Ishikawa (cell line): ENCODE measurements around the gene TMEM267.
A peak's percentile ranks its signal among the peaks of the same experiment; 100 is the strongest.

Experiments used
- CEBPB ChIP-seq: IDR thresholded peaks from 2 replicates; pipeline ENCODE4 v1.6.1; 2012
- CREB1 ChIP-seq: IDR thresholded peaks from 2 replicates; pipeline ENCODE4 v1.6.1; 2012; ENCODE audit warnings: low read depth
- EGR1 ChIP-seq: IDR thresholded peaks from 2 replicates; pipeline ENCODE4 v1.6.1; 2012
- EP300 ChIP-seq: IDR thresholded peaks from 2 replicates; pipeline ENCODE4 v1.6.1; 2012; ENCODE audit warnings: borderline replicate concordance
- FOXM1 ChIP-seq: IDR thresholded peaks from 2 replicates; pipeline ENCODE4 v1.6.1; 2012; ENCODE audit warnings: low read depth, borderline replicate concordance
- NFIC ChIP-seq: IDR thresholded peaks from 2 replicates; pipeline ENCODE4 v1.6.1; 2012
- RAD21 ChIP-seq: IDR thresholded peaks from 2 replicates; pipeline ENCODE4 v1.6.1; 2012; ENCODE audit warnings: low read depth
- TAF1 ChIP-seq: IDR thresholded peaks from 2 replicates; pipeline ENCODE4 v1.6.1; 2012; ENCODE audit warnings: low read depth, mild to moderate bottlenecking
- TCF12 ChIP-seq: IDR thresholded peaks from 2 replicates; pipeline ENCODE4 v1.6.1; 2012; ENCODE audit warnings: low read depth
- TEAD4 ChIP-seq: IDR thresholded peaks from 2 replicates; pipeline ENCODE4 v1.6.1; 2012
- YY1 ChIP-seq: IDR thresholded peaks from 2 replicates; pipeline ENCODE4 v1.6.1; 2012; ENCODE audit warnings: low read depth
- ZBTB7A ChIP-seq: IDR thresholded peaks from 2 replicates; pipeline ENCODE4 v1.6.1; 2012; ENCODE audit warnings: low read depth
- TF ChIP-seq, protein P1 (sequence below): IDR thresholded peaks from 2 replicates; pipeline ENCODE4 v1.6.1; 2012; ENCODE audit warnings: low read depth, mild to moderate bottlenecking
- TF ChIP-seq, protein P2 (sequence below): IDR thresholded peaks from 2 replicates; pipeline ENCODE4 v1.6.1; 2012
- TF ChIP-seq, protein P3 (sequence below): IDR thresholded peaks from 2 replicates; pipeline ENCODE4 v1.6.1; 2012

The TMEM267 gene

DNA sequence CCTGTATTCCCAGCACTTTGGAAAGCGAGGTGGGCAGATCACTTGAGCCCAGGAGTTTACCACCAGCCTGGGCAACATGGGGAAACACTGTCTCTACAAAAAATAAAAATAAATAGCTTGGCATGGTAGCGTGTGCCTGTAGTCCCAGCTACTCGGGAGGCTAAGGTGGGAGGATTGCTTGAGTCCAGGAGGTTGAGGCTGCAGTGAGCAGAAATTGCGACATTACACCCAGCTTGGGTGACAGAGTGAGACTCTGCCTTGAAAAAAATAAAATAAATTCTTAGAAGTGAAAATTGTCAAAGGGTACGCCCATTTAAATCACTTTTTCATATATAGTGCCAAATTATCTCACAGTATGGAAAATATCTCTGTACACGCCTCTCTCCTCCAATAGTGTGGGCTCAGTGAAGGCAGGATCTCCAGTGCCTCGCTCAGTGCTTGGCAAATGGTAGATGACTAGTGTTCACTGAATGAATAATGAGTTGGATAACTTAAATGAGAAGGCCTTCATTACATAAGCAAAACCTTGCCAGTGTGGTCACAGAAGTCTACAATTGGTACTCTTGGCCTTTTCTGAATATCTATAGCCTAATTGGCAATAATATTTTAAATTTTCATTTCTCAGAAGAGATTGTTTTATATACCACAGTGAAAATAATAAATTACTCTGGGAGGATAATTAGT is 62.1 kb downstream of the TMEM267 start:
- TF ChIP-seq CEBPB = peak; percentile 81
- TF ChIP-seq, protein P1, sequence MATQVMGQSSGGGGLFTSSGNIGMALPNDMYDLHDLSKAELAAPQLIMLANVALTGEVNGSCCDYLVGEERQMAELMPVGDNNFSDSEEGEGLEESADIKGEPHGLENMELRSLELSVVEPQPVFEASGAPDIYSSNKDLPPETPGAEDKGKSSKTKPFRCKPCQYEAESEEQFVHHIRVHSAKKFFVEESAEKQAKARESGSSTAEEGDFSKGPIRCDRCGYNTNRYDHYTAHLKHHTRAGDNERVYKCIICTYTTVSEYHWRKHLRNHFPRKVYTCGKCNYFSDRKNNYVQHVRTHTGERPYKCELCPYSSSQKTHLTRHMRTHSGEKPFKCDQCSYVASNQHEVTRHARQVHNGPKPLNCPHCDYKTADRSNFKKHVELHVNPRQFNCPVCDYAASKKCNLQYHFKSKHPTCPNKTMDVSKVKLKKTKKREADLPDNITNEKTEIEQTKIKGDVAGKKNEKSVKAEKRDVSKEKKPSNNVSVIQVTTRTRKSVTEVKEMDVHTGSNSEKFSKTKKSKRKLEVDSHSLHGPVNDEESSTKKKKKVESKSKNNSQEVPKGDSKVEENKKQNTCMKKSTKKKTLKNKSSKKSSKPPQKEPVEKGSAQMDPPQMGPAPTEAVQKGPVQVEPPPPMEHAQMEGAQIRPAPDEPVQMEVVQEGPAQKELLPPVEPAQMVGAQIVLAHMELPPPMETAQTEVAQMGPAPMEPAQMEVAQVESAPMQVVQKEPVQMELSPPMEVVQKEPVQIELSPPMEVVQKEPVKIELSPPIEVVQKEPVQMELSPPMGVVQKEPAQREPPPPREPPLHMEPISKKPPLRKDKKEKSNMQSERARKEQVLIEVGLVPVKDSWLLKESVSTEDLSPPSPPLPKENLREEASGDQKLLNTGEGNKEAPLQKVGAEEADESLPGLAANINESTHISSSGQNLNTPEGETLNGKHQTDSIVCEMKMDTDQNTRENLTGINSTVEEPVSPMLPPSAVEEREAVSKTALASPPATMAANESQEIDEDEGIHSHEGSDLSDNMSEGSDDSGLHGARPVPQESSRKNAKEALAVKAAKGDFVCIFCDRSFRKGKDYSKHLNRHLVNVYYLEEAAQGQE = no peak

DNA sequence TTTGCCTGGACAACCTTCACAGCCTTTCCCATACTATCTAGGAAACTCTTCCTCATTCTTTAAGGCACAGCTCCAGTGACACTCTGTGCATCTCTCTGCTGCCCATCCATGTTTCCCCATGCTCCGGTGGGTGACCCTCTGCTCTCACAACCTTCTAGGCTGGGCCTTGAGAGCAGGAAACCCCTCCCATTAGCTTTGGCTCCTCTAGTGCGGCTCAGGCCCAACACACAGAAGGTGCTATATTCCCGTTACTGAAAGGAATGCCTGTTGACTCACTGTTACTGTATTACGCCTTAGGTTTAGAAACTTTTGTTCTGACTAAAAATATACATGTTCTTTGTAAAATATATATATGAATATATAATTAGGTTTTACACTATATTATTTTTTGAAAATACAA is 63.4 kb downstream of the TMEM267 start:
- TF ChIP-seq TAF1 (no peak), TCF12 (no peak), NFIC (no peak), TEAD4 (no peak), ZBTB7A (no peak), FOXM1 (no peak)

DNA sequence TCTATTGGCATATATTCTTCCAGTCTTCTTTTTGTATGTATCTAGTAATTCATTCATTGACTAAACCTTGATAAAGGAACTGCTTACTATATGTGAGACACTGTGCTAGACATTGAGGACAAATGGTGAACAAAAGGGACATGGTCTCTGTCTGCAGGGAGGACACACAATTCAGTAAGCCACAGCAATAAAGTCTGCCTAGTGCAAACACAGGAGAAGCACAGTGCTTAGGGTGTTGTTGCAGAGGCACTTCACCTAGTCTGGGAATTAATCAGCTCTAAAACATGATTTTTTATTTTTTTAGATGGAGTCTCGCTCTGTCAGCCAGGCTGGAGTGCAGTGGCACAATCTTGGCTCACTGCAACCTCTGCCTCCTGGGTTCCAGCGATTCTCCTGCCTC is 65.1 kb downstream of the TMEM267 start:
- TF ChIP-seq EP300 (no peak), TCF12 (no peak), RAD21 (no peak), TEAD4 (no peak), CREB1 (no peak), TAF1 (no peak), ZBTB7A (no peak), CEBPB (no peak)
- TF ChIP-seq, protein P1 = no peak
- TF ChIP-seq, protein P2, sequence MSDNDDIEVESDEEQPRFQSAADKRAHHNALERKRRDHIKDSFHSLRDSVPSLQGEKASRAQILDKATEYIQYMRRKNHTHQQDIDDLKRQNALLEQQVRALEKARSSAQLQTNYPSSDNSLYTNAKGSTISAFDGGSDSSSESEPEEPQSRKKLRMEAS = no peak

DNA sequence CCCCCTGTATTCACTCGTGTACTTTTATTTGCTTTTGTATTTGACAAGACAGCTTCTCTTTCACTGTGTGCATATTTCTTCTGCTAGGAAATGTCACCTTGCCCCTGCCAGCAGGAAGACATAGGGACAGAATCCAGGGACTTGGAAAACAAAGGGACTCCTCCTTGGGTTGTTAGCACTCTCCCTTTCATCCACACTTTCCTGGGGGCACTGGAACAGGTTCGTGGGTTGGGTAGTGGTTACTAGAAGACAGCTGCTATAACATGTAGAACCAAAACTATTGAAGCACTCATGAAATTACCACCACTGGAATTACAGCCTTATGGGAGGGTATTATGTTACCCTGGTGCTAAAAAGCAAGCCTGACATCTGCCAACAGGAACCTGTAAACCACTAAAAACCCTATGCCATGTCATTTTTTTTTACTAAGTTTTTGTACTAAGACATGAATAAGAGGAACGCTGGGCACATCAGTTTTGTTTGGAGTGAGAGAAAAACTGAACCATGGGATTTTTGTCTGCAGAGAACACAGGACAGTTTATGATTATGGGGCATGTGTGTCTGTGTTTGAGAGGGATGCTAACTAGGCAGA is 66.8 kb downstream of the TMEM267 start:
- TF ChIP-seq CREB1 (no peak), TEAD4 (no peak), ZBTB7A (no peak), TCF12 (no peak), TAF1 (no peak), FOXM1 (no peak), CEBPB (no peak), EP300 (no peak), RAD21 (no peak), YY1 (no peak), NFIC (no peak)
- TF ChIP-seq, protein P3, sequence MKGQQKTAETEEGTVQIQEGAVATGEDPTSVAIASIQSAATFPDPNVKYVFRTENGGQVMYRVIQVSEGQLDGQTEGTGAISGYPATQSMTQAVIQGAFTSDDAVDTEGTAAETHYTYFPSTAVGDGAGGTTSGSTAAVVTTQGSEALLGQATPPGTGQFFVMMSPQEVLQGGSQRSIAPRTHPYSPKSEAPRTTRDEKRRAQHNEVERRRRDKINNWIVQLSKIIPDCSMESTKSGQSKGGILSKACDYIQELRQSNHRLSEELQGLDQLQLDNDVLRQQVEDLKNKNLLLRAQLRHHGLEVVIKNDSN = no peak
- TF ChIP-seq, protein P2 = no peak
- TF ChIP-seq, protein P1 = no peak

DNA sequence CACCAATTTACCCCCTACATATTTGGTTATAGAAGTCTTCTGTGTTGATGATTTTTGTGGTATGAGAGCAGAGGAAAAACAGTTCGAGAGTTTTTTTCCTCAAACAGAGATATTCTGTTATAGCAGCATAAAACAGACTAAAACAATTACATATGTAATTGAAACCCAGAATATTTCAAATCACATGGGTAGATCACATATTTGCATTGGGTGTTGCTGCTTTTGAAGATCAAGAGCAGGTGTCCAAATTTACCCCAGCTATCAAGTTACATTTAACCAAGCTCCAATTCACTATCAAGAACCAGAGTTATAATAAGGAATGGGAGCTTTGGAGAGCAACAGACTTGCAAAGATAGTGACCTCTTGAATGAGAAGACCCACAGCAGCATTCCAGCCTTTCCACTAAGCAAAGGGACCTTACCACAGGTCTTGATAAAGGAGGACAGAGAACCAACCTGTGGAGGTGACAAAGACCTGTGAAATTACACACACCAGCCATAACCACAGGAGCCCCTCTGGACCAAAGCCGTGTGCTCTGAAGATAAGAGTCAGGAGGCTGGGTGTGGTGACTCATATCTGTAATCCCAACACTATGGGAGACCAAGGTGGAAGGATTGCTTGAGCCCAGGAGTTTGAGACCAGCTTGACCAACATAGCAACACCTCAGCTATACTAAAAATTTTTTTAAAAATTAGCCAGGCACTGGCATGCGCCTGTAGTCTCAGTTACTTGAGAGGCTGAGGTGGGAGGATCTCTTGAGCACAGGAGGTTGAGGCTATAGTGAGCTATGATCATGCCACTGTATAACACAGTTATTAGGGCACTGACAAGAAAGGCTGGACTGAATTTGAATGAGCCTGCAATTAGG is 67.5 kb downstream of the TMEM267 start:
- TF ChIP-seq TCF12 = no peak
- TF ChIP-seq, protein P1 = no peak
- no peak for TF ChIP-seq ZBTB7A
- TF ChIP-seq TAF1 = no peak
- no peak for TF ChIP-seq FOXM1
- no peak for TF ChIP-seq CREB1
- TF ChIP-seq, protein P3 = no peak
- TF ChIP-seq, protein P2 = no peak
- TF ChIP-seq EGR1 = no peak
- TF ChIP-seq TEAD4 = no peak
- no peak for TF ChIP-seq EP300
- no peak for TF ChIP-seq RAD21
- TF ChIP-seq CEBPB = no peak
- no peak for TF ChIP-seq NFIC
- TF ChIP-seq YY1 = no peak
